ENCODE results near the gene SGPP1.
"Not testable (repeated sequence)": the region's sequence is repeated elsewhere in the genome, so short reads cannot be mapped to it uniquely, and the experiment has no call there.

SGPP1 gene

DNA sequence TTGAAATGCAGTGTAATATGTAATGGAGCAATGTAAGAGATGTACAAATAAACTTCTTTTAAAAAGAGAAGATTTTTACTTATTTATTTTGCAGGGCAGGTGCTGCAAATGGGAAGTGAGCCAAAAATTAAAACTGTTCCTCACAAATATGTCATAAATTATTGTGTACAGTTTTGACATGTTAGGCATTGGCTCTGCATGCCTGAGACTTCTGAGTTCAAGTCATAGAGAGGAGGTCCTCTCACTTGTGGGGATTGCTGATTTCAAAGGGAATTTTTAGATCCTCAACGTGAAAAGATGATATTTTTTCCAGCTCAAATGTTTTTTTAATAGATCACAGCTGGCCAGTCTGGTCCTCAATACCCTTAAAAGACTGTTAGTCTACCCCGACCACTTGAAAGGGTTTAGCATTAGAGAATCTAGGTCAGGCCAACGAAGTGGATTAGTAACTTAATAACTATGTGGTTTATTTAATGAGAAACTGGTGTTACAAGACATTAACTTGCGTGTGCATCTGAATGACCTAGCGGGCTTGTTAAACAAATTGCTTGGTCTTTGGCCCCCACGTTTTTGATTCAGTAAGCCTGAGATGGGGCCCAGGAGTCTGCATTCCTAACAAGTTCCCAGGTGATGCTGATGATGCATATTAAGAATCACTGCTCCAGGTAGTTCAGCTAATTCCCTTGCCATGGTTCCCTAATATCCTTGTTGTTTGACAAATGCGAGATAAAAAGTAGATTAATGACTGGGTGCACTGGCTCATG is 55.3 kb downstream of the SGPP1 start:
- DNase-seq, result no peak

DNA sequence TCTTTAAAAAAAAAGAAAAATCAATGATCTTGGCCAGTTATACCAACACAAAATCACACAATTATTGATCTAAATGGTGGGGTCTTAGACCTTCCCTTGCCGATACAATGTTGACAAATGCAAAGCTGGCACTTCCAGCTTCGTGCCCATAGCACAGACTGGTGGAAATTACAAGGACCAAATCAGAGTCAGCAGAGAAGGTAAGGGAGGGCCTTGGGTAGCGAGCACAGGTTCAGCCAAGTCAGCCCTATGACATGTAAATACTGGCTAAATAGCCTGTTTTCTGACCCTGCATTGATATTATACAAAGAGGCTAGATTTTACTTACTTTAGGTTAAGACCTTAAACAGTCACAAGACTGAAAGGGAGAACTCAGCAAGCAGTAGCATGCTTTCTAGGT is 55.9 kb downstream of the SGPP1 start:
- no peak for DNase-seq

DNA sequence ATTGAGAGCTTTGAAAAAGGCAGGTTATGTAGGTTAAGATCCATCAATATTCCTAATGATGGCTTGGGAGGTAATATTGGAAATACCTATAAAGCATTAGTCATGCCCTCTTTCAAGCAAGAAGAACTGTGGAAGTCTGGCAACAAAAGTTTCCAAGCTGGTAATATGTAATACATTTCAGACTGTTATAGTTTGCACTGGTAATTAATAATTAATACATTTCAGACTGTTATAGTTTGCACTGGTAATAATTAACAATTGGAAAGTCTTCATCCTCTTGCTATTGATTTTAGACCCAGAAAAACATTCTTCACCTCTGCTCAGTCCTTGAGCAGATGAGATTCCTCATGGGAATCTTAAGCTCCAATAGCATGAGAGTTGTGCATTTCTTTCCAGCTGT is 57.2 kb downstream of the SGPP1 start:
- no peak for DNase-seq

DNA sequence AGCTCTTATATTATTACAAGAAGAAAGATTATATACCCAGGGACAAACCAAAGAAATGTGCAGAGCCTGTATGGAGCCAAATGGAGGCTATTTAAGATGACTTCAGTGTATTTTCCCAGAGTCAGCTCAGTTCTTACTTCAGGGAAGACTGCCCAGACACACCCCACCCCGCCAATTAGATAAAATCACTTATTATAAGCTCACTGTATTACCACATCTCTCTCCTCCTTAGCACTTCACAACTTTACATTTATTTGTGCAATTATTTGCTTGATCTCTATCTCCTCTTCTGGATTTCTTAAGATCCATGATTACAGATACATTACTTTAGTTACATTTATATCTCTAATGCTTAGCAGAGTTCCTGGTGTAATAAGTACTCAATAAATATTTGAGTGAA is 61.5 kb downstream of the SGPP1 start:
- DNase-seq, result no peak

DNA sequence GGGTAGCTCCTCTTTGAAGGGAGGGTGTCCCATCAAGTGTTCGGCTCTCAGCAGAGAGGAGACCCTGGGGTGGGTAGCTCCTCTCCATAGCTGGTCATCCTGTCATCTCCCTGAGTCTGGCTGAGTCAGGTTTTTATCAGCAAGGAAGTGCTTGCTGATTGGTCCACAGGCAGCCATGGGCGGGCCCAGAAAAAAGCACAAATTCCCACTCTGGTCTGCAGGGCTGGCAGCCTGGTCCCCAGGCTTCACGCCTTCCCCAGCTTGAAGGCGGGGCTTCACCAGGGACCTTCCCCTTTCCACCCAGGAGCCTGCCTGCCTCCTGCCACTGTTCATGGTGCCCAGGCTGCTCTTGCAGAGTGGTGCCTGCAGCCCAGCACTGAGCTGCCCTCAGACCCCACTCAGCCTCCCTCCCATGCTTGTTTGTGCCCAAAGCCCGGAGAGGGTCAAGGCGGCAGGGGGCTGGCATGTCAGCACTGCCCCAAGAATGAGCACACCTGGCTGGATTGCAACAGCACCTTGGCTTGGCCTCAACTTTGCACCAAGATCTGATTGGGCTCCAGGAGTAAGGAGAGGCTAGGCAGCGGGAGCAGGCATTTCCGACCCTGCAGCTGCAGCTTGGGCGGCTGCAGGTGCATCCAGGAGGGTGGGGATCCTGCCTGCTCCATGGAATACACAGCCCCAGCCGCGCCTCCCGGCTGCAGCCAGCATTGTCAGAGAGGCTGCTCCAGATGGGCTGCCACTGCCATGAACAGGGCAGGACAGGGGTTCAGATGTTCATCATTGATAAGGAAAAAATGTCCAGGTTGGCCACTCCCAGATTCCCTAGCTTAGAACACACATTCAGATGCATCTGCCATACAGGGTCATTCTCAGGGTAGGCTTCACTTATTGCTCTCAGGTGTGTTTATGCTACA is 64.2 kb downstream of the SGPP1 start:
- no peak for DNase-seq

DNA sequence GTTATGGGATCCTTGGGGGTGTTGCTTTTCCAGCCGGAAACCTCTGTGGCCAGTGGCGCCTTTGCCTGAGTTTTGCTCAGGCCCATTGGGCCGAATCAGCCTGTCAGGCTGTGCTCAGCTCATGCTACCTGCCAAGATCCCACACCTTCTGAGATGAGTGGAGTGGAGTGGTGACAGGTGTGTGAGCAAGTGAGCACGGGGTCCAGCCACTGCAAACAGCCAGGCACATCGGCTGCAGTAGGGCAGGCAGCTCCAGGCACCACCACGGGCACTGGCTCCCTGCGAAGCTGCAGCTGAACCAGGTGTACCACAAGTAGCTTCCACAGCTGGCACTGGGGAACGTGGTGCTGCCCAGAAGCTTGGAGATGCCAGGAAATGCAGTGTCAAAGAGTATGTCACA is 65.1 kb downstream of the SGPP1 start:
- DNase-seq, result no peak

DNA sequence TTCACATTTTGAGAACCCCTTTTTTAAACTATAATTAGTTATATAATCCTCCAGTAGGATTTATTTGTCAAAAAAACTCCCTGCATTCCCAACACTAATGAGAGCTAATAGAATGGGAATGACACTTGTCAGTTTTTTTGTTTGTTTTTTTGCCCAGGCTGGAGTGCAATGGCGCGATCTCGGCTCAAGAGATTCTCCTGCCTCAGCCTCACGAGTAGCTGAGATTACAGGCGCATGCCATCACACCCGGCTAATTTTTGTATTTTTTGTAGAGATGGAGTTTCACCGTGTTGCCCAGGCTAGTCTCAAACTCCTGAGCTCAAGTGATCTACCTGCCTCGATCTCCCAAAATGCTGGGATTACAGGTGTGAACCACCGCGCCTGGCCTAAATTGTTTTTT is 66.0 kb downstream of the SGPP1 start:
- DNase-seq, result not testable (repeated sequence)

DNA sequence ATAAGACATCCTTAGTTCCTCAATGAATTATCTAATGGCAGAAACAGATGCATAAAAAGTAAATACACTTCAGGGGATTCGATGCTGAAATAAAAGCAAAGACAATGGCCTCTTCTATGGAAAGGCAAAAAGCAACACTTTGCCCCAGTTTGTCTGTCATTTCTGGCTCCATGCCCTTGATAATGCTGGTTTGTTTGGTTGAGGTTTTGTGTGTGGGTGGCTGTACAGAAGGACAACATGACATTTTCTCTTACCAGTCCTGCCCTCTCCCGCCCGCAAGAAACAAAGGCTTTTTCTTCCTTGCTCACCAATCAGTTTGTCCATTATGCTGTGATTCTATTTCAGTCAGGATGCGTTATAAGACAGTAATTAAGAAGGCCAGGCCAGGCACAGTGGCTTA is 68.1 kb downstream of the SGPP1 start:
- no peak for DNase-seq

DNA sequence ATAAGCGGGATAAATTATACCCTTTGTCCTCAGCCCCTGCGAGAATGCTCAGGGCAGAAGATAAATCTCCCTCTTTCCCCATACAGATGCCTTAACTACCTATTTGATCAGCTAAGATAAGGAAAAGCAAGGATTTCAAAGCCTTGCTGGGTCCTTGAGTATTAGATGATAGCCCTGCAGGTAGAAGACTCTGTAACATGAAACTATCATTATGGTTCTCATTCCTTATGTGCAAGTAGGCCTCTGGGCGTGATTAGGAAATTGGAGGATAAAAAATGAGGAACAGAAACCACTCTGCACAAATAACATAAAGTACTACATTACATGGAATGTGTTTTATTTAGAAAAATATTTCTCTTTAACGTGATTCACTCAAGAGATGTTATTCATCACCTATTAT is 71.7 kb downstream of the SGPP1 start:
- DNase-seq, result no peak

DNA sequence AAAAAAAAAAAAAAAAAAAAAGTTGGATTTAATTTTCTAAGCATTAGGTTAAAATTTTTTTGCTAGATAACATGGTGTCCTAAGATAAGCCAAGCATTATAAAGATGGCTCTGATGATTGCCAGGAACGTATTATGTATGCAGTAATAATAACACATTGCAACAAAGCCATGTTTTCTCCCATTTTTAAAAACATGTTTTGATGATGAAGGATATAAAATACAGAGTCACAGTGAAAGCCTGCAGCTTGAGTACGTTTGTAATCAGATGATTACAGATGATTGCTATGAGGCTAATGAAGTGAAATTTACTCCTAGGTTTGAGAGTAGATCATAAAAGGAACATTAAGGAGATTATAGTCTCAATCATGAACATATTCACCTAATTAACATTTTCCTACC is 72.9 kb downstream of the SGPP1 start:
- no peak for DNase-seq

DNA sequence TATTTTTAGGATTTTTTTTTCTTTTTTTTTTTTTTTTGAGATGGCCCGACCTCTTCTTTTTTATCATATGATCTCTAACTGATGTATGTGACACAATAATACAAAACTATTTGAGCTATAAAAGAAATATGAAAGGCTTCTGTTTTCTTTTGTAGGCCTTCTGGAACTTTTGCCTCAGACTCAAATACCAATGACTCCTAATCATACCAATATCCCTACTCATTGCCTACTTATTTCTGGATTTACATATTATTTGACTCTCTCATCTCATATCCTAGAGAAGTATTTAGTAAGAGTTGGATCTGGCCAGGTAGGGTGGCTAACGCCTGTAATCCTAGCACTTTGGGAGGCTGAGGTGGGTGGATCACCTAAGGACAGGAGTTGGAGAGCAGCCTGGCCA is 73.5 kb downstream of the SGPP1 start:
- DNase-seq, result no peak

DNA sequence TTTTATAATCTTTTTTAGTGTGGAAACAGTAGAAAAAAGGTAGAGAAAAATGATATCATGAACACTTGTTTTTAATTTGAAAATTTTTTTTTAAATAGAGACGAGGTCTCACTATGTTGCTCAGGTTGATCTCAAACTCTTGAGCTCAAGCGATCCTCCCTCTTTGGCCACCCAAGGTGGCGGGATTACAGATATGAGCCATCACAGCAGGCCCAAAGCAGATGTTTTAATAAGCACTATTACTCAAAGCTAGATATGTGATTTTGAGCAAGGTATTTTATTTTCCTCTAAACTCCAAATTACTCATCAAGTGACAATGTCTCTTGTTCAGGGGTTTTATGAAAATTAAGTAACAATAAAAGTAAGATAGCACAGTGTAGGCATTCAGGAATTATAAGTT is 75.5 kb downstream of the SGPP1 start:
- DNase-seq, result no peak

DNA sequence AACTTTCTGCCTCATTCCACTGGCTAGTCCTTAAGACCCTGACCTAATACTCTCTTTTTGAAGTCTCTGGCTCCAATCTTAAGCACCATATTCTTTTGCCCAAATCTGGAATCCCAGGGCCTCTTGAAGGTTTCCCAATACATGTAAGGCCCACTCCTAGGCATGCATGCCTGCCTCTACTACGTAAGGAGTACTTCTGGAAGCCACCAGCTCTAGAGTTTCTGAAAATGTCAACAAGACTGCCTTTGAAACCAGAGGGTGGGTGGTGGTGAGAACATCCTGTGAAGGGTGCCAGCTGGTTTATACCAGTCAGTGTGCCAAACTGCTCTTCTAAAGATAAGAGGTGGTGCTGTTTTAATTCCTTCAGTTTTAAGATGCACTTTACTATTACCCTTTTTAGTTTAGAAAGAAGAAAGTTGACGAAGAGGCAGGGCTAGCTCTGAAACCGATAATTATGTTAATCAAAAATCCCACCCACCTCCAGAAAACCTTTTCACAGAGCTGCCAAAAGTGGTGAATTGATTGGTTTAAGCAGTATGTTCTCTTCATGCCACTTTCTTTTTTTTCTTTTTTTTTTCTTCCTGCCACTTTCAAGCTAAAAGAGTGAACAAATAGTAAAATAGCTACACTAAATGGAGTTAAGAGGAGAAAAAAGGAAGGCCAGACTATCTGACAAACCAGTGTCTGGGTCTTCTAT is 77.5 kb downstream of the SGPP1 start:
- peak; percentile 74 for DNase-seq

DNA sequence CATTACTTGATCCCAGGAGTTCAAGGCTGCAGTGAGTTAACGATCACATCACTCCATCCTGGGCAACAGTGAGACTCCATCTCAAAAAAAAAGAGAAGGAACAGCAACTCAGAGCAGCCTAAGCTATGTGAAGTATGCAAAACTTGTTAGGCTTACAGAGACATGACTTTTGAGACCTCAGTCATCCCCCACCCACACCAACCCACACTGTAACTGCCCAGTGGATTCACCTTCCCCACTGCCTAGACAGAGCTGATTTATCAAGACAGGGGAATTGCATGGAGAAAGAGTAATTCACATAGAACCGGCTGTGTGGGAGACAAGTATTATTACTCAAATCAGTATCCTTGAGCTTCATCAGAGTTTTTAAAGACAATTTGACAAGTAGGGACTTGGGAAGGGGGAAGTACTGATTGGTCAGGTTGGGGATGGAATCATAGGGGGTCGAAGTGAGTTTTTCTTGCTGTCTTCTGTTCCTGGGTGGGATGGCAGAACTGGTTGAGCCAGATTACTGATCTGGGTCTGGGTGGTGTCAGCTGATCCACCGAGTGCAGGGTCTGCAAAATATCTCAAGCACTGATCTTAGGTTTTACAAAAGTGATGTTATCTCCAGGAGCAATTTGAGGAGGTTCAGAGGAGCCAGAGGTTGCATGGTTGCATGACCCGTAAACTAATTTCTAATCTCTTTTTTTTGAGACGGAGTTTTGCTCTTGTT is 80.0 kb downstream of the SGPP1 start:
- no peak for DNase-seq

DNA sequence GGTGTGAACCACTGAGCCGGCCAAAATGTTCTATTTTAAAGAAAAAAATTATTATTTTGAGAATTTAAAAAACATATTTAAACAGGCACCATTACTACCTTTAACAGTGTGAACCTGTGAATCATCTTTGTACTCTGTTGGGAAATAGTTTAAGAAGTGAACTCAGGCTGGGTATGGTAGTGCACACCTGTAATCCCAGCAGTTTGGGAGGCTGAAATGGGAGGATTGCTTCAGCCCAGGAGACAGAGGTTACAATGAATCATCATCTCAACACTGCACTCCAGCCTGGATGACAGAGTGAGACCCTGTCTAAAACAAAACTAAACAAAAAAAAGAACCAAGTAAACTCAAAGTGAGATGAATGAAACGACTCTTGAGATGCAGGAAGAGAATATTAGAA is 83.1 kb downstream of the SGPP1 start:
- DNase-seq, result no peak

DNA sequence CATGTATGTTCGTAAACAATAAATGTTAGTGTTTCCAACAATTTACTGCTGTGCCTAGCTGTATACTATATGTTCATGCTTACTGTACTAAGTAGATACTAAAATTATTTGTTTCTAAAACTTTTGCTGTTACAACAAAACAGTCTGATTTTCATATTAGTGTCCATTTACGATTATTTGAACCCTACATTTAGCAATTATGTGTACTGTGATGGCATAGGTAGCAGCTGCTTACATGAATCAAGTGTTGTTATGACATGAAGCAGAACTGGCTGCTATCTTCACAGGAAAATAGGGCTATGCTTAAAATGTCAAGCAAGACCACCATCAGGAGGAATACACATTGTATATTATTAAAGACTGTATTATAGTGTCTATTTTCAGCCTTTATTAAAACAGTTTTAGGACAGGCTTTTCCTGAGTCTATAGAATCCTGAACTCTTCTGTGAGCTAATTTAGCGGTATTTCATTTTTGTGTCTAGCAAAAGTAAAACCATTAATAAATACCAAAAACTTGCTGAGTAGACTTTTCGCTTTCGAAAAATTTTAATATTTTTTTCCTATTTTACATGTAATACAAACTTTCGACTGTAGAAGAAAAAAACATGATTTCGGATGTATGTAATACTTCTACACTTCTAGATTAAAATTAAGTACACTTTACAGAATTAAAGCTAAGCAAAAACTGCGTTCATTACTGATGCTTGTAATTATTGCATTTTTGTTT is 85.0 kb downstream of the SGPP1 start:
- no peak for DNase-seq

DNA sequence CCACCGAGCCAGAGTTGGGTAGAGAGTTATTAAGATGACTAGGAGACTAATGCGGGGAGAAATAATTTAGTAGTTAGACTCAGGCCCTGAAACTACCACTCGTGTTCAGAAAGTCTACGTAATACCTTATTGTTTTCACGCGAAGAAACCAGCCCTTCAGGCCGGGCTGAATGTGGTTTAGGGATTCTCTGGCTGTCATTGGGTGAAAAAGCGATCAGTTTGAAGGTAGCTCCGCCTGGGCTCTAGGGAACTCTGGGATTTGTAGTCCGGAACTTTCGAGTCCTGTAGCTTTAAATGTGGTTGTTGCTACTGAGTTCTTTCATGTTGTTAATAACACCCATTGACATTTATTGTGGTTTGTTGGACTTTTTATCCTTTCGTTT is 85.6 kb downstream of the SGPP1 start:
- peak; percentile 95 for DNase-seq

DNA sequence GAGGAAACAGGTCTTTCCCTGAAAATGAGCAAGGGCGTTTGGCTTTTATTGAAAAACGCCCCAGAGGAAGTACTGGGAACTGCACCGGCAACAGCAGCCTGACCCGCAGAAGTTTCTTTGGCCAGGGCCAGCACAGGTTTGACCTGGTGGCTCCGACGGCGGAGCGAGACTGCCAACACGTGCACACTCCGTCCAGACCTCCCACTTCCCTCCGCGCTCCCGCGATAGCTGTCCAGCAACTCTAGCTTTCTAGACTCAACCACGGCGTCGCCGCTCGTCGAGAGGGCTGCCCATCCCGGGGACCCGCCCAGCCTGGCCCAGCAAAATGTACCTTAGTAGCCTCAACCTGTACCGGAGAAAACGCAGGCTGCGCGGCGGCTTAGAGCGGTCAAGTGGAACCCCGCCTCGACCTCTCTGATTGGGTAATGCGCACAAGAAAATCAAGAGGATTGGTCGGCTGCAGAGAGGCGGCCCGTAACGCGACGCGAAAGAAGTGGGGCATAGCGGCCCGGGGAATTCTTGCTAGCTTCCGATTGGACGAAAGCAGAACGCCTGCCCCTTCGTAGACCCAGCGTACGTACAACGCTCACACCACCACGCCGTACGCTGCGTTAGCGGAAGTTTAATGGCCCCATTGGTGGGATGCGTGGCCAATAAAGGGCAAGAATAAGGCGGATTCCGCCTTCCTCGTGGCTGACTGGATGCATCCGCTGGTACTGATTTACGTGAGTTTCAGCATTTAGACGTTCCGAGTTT is 86.2 kb downstream of the SGPP1 start, which contains the start of gene WDR89:
Gene WDR89, minus strand, starts transcription at position 399 of the 756 bp plus-strand sequence. CDS start 41,929 bp downstream, outside the sequence.
- DNase-seq, result peak; percentile 99

DNA sequence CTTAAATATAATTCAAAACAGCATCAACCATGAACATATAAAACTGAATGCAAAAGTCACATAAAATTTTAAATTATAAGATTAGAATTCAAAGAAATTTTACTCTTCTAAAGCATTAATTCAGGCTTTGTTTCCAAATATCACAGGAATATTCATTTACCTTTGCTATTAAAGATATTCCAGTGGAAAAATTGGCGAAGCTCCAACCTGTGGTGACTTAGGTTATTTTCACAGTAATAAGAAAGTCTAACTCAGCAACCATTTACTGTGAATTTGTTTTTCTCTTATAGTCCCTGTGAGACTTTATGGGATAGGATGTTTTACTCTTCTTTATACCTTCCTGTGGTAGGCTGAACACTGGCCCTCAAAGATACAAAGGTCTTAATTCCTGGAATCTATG is 89.4 kb downstream of the SGPP1 start:
- DNase-seq, result no peak

DNA sequence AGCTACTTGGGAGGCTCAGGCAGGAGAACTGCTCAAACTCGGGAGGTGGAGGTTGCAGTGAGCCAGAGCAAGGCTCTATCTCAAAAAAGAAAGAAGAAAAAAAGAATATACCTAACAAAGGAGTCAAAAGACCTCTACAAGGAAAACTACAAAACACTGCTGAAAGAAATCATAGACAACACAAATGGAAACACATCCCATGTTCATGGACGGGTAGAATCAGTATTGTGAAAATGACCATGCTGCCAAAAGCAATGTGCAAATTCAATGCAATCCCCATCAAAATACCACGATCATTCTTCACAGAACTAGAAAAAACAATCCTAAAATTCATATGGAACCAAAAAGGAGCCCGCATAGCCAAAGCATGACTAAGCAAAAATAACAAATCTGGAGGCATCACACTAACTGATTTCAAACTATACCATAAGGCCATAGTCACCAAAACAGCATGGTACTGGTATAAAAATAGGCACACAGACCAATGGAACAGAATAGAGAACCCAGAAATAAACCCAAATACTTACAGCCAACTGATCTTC is 91.7 kb downstream of the SGPP1 start:
- not testable (repeated sequence) for DNase-seq

All from CD4-positive, alpha-beta T cell treated with Interleukin-10 for 1 hour (primary cell).